HL-60 (cell line): ENCODE data around the gene CSGALNACT2.

Source experiments
- DNase-seq, 2 experiments: peaks; one replicate each; pipeline ENCODE4 v3.0.0-alpha.2; 2010 to 2020; ENCODE audit warnings: low read depth in 1 of 2, low spot score in 1 of 2
- H3K27ac ChIP-seq: fragments of 250-450 bp; sonication (Bioruptor Pico); replicated peaks from 2 replicates; pipeline ENCODE4 v1.5.1; 2020; ENCODE audit warnings: mild to moderate bottlenecking, moderate library complexity
- H3K27me3 ChIP-seq: fragments of 250-450 bp; sonication (Bioruptor Pico); 2 replicates; pipeline ENCODE4 v1.5.1; 2021; ENCODE audit warnings: mild to moderate bottlenecking, moderate library complexity; ENCODE audit not compliant: insufficient read depth, poor library complexity, severe bottlenecking
- H3K4me3 ChIP-seq: replicated peaks from 2 replicates; pipeline ENCODE4 v1.5.1; 2011; ENCODE audit warnings: mild to moderate bottlenecking, control low read depth, low read length; ENCODE audit not compliant: insufficient read depth
- GABPA ChIP-seq: IDR thresholded peaks from 2 replicates; pipeline ENCODE4 v1.6.1; 2012; ENCODE audit warnings: low read depth
- POLR2AphosphoS5 ChIP-seq: IDR thresholded peaks from 2 replicates; pipeline ENCODE4 v1.6.1; 2012; ENCODE audit warnings: low read depth
- SPI1 ChIP-seq: IDR thresholded peaks from 2 replicates; pipeline ENCODE4 v1.6.1; 2012; ENCODE audit warnings: low read depth, mild to moderate bottlenecking, borderline replicate concordance
- TF ChIP-seq, protein P1 (sequence below): IDR thresholded peaks from 2 replicates; pipeline ENCODE4 v1.6.1; 2012; ENCODE audit warnings: low read depth; ENCODE audit not compliant: insufficient replicate concordance
- TF ChIP-seq, protein P2 (sequence below): IDR thresholded peaks from one replicate; pipeline ENCODE4 v1.5.1; 2011; ENCODE audit warnings: low read length, control low read depth, inconsistent platforms; ENCODE audit not compliant: insufficient read depth

The CSGALNACT2 gene

DNA sequence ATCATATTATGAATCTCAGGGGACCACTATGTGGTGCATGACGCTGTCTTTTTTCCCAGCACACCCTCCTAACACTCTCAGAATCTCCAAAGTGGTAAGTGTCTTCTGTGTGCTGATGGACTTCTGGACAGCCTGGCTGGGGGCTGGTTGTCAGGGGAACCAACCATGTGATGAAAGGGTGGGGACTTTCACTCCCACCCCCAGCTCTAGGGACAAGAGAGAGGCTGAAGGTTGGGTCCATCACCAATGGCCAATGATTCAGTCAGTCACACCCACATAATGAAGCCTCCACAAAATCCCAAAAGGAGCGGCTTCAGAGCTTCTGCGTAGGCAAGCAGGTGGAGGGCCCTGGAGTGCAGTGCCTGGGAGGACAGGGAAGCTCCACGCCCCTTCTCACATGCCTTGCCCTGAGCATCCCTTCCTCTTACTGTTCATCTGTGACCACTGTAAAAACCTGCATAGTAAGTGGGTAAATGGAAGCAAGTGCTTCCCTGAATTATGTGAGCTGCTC lies 84.0 kb downstream of the CSGALNACT2 start:
- TF ChIP-seq, protein P1, sequence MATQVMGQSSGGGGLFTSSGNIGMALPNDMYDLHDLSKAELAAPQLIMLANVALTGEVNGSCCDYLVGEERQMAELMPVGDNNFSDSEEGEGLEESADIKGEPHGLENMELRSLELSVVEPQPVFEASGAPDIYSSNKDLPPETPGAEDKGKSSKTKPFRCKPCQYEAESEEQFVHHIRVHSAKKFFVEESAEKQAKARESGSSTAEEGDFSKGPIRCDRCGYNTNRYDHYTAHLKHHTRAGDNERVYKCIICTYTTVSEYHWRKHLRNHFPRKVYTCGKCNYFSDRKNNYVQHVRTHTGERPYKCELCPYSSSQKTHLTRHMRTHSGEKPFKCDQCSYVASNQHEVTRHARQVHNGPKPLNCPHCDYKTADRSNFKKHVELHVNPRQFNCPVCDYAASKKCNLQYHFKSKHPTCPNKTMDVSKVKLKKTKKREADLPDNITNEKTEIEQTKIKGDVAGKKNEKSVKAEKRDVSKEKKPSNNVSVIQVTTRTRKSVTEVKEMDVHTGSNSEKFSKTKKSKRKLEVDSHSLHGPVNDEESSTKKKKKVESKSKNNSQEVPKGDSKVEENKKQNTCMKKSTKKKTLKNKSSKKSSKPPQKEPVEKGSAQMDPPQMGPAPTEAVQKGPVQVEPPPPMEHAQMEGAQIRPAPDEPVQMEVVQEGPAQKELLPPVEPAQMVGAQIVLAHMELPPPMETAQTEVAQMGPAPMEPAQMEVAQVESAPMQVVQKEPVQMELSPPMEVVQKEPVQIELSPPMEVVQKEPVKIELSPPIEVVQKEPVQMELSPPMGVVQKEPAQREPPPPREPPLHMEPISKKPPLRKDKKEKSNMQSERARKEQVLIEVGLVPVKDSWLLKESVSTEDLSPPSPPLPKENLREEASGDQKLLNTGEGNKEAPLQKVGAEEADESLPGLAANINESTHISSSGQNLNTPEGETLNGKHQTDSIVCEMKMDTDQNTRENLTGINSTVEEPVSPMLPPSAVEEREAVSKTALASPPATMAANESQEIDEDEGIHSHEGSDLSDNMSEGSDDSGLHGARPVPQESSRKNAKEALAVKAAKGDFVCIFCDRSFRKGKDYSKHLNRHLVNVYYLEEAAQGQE: no peak
- TF ChIP-seq POLR2AphosphoS5 (no peak), GABPA (no peak), SPI1 (no peak)
- TF ChIP-seq, protein P2, sequence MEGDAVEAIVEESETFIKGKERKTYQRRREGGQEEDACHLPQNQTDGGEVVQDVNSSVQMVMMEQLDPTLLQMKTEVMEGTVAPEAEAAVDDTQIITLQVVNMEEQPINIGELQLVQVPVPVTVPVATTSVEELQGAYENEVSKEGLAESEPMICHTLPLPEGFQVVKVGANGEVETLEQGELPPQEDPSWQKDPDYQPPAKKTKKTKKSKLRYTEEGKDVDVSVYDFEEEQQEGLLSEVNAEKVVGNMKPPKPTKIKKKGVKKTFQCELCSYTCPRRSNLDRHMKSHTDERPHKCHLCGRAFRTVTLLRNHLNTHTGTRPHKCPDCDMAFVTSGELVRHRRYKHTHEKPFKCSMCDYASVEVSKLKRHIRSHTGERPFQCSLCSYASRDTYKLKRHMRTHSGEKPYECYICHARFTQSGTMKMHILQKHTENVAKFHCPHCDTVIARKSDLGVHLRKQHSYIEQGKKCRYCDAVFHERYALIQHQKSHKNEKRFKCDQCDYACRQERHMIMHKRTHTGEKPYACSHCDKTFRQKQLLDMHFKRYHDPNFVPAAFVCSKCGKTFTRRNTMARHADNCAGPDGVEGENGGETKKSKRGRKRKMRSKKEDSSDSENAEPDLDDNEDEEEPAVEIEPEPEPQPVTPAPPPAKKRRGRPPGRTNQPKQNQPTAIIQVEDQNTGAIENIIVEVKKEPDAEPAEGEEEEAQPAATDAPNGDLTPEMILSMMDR: no peak
- Histone ChIP-seq H3K4me3 (no peak overlapping the region), H3K27me3 (peaks cover under 1% of the 10 kb centered on the region), H3K27ac (no peak overlapping the region)
- no peak for DNase-seq

DNA sequence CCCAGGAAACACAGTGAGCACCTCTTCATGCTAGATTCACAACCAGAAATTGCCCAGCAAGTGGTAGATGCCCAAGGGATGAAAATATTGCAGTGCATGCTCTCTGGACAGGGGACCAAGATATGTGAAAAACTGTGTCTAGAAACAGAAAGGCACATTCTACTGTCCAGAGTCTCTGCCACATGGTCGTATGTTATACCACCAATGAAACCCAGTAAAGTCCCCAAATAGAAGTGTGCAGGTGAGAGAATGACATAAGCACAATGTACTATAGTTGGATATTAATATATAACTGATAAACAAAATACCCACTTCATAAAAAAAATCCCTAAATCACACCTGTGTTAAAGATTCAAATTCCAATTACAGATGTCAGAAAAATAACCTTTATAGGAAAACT lies 84.8 kb downstream of the CSGALNACT2 start:
- no peak for DNase-seq
- peaks cover 4% of the 10 kb centered on the region for H3K27me3 ChIP-seq
- H3K27ac ChIP-seq: no peak overlapping the region
- TF ChIP-seq POLR2AphosphoS5 (no peak), SPI1 (no peak), GABPA (no peak)
- TF ChIP-seq, protein P1: no peak
- TF ChIP-seq, protein P2: no peak
- no peak overlapping the region for H3K4me3 ChIP-seq

DNA sequence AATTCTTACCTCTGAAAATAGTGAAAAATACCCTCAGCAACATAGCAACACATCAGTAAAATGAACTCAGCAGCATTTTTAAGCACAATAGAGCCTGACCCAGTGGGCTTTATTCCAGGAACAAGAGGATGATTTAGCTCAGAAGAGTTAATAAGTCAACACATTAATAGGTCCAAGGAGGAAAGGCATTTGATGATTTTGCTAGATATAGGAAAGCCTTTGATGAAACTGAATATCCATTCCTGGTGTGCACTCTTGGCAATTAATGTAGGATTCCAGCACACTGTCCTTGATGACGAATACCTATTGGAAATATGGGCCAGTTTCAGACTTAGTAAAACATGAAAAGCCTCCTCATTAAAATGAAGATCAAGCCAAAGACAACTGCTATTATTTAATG lies 86.1 kb downstream of the CSGALNACT2 start:
- no peak for DNase-seq
- H3K27me3 ChIP-seq: peaks cover 14% of the 10 kb centered on the region
- no peak overlapping the region for H3K4me3 ChIP-seq
- no peak overlapping the region for H3K27ac ChIP-seq
- TF ChIP-seq GABPA (no peak), SPI1 (no peak), POLR2AphosphoS5 (no peak)
- TF ChIP-seq, protein P2: no peak
- TF ChIP-seq, protein P1: no peak
